HG03378 (cell line): Measurements from ENCODE around the gene ATG14.
"Not testable (repeated sequence)": the region's sequence is repeated elsewhere in the genome, so short reads cannot be mapped to it uniquely, and the experiment has no call there.

Source experiments
- ATAC-seq: cut with Tn5 transposase; IDR thresholded peaks from one replicate; pipeline ENCODE4 v1.9.1; 2021; ENCODE audit warnings: mild to moderate bottlenecking, moderate library complexity; ENCODE audit not compliant: unreplicated experiment

The ATG14 gene, protein sequence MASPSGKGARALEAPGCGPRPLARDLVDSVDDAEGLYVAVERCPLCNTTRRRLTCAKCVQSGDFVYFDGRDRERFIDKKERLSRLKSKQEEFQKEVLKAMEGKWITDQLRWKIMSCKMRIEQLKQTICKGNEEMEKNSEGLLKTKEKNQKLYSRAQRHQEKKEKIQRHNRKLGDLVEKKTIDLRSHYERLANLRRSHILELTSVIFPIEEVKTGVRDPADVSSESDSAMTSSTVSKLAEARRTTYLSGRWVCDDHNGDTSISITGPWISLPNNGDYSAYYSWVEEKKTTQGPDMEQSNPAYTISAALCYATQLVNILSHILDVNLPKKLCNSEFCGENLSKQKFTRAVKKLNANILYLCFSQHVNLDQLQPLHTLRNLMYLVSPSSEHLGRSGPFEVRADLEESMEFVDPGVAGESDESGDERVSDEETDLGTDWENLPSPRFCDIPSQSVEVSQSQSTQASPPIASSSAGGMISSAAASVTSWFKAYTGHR

GRCh38 chr14:55411426-55412389 lies at the start of gene ATG14:
TSS of gene ATG14 (minus strand) at chr14:55411830. CDS start at chr14:55411822, 8 bp downstream.
- ATAC-seq: peak; percentile 90

DNA sequence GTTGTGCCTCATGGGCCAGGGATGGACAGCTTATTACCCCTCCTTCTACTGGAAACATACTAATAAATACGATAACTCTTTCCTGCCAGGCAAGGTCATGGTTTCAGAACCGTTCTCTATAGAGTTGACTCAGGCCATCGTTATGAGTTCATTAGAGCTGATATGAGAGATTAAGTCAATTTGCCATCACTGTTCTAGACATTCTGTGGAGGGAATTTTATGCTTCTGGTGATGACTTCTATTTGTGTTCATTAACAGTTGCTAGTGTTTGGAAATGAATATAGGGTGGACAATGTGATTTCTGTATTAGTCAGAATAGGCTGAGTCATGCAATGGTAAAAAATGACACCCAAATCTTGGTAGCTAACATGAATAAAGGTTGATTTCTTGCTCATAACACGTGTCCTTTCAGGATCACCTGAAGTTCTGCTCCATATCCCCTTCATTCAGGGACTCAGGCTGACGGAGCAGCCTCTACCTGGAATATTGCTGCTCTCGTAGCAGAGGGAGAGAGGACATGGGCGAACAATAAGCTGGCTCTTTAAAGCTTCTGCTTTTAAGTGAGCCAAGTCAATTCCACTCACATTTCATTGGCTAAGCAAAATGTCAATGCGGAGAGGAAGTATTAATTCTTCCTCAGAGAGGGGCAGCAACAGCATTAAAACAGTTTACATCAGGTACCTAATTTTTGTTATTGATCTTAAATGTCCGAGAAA lies 47.3 kb upstream of the ATG14 start:
- ATAC-seq: peak; percentile 86

DNA sequence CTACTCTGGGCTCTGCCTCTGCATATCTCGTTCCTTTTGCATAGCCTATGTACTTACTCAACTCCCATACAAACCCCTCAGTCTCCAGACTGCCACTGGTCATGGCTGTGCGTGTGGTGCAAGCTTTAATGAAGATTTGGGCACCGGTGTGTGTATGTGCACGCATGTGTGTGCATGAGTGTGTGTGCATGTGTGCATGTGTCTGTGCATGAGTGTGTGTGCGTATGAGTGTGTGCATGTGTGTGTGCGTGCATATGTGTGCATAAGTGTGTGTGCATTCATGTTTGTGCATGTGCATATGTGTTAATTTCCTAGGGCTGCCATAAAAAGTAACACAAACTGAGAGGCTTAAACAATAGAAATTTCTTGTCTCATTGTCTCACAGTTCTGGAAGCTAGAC lies 45.9 kb upstream of the ATG14 start:
- no peak for ATAC-seq

- not testable (repeated sequence) for ATAC-seq
These were observed 44.8 kb upstream of the ATG14 start for GRCh38 chr14:55456411-55456810.

DNA sequence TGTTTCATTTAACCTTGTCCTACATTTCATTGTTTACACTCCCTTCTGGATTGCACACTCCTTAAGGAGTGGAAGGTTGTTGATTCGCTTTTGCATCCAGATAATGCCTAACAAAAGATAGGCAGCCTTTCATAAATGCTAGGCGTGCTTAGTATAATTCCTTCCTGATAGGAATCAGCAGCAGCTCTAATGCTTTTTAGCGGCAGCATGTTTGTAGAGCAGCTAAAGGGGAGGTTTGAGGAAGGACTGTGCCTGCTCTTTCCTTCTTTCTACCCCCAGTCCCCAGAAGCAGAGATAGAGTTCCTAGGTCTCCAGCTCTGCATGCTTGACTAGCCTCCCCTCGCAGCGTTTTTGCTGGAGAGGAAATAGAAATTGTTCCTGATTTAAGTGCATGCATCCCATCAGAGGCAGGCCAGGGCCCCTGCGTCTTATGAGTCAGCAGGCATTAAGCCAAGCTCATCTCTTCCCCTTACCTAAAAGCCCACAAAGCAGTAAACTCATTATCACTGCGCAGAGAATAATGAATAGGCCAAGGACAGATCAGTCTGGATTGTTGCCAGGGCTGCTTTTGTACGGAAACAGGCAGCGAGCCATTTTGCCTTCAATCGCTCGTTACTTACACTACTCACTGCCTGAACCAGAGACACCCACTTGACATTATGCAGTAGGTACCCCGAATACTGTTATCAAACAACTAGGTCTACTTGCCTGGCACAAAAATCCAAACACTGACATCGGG lies 42.8 kb upstream of the ATG14 start:
- ATAC-seq: no peak

DNA sequence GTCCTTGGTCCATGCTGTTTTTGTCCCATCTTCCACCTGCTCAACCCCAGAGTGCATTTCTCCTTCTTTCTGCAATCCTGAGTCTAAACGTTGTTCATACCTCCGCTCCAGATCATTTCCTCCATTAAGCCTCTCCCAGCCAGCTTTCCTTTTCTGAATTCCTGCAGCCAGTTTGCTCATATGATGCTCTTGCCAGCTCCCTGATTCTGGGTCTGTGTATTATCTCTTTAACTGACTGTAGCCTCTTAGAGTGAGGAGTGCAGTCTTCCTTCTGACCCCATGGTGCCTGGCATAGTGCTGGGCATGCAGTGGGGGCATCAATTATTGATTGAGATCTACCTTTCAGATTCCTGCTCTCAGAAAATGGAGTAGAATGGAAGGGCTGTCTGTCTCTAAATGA lies 40.3 kb upstream of the ATG14 start:
- ATAC-seq: no peak

DNA sequence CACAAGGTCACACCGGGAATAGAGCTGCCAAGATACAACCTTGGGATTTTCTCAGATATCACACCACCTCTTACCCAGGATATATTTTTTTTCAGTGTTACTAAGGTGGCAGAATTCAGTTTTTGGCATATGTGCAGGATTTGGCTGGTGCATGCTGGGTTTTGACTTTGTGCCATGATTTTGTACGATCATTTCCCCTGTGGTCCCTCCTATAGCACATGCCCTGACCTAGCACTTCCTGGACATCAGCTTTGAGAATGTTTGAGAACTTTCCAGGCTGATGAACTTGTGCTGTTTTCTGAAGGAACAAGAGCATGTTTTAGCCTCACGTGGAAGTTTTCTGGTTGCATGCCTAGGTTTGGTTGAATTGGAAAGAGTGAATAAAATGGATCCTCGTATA lies 39.8 kb upstream of the ATG14 start:
- ATAC-seq: no peak

- ATAC-seq: peak; percentile 54
These were observed 39.4 kb upstream of the ATG14 start for GRCh38 chr14:55450987-55451386.

GRCh38 chr14:55450539-55450938 lies 38.9 kb upstream of the ATG14 start:
- no peak for ATAC-seq

GRCh38 chr14:55450124-55450523 lies 38.5 kb upstream of the ATG14 start:
- ATAC-seq: no peak

DNA sequence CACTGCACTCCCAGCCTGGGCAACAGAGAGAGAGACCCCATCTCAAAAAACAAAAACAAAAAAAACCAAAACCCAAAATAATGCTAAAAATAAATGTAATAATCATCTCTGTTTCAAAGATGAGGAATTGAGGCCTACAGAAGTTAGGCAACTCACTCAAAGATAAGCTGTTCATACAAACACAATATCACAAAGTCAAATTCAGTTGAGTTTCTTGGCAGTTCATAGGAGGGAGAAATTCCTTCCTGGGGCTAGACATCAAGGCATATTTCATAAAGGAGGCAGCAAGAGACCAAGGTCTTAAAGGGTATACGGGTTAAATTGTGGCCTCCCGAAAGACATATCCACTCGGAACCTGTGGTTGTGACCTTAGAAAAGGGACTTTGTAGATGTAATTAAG lies 37.5 kb upstream of the ATG14 start:
- no peak for ATAC-seq

DNA sequence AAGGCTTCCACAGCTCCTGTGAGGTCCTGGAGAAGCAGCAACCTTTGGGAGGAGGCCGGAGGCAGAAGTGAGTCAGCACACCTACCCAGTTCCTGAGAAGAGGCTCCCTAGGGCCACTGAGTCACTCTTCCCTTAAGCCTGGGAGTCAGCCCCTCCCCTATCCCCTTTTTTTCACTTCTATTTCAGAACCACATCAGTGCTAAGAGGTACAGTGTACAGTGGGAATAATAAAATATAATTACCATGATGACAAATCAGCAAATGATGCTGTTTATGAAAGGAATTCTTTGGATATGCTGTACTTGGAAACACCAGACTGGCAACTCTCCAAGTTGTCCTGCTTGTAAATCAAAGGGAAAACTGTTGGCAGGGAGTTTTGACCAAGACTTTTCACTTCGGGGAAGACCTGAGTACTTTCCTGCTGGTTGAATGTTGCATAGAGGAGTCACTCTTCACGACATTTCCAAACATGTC lies 36.5 kb upstream of the ATG14 start:
- ATAC-seq: no peak

DNA sequence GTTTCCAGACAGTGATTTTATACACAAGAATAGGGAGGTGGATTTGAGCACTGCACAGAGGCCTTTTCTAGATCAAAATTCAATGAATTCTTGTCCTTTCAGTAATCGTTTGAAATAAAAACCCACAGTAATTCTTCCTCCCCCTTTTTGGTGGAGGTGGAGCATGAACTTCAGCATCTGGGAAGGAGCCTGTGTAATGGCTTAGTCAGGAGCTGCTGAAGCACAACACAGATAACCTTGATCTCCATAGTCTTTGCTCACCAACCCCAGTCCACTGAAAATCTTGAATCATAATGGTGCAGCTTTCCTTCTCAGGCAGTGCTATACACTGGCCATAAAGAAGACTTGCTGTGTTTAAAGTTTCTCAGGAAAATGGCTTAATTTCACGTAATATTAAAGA lies 35.2 kb upstream of the ATG14 start:
- no peak for ATAC-seq

DNA sequence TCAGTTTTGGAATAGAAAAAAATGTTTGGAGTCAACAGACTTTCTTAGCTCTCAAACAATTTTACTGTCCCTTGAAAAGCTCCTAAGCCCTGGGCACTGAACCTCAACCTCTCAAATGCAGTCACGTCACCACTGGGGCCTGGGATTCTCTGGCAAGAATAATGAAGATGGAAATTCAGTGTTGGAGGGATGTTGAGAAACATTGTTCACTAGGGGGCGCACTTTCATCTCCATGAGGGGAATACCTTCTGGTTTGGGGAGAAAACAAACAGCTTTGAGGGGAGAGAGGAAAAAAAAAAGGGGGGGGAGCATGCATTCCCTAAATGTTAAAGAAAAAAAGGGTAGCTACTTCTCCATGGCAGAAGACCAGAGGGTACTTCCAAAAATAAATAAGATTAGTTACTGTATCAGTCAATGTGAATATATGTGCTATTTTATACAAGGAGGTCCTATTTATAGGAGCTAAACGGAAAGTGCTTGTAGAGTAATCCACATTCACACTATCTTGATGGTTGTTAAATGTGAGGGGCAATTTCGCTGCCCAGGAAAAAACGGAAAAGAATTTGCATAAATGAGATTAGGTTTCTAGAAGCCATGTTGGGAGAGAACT lies 34.6 kb upstream of the ATG14 start:
- no peak for ATAC-seq

DNA sequence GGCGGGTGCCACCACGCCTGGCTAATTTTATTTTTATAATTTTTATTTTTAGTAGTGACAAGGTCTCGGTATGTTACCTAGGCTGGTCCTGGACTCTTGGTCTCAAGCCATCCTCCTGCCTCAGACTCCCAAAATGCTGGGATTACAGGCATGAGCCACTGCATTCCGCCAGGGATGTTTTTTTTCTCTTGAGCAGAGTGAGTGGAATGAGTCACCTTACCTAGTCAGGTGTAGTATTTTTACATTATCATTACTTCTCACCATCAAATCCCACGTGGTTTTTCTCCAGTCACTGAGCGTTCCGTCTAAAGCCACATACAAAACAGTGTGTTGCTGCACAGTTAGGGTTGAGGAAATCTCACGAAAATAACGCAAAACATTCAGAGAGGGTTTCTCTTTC lies 29.7 kb upstream of the ATG14 start:
- ATAC-seq: no peak

DNA sequence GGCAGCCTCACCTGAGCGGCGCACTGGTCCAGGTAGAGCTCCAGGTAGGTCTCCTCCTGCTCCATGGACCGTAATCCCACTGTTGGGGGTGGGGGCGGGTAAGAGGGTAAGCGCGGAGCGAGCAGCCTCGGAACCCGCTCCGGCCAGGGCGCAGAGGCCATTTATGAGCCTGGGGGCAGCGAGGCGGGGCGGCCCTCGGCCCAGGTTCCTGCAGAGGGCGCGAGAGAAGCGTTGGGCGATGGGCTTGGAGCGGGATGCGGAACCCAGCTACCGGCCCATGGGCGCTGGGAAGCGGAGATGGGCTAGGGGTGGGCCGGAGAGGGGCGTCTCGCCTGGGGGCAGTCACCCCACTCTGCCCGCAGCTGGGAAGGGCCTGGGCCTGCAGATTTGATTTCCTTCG lies 28.8 kb upstream of the ATG14 start, which contains the start of gene TBPL2:
Gene TBPL2, minus strand, starts transcription at position 232 of the 400 bp plus-strand sequence. Its CDS starts 167 bp downstream, at position 65.
- ATAC-seq: no peak

DNA sequence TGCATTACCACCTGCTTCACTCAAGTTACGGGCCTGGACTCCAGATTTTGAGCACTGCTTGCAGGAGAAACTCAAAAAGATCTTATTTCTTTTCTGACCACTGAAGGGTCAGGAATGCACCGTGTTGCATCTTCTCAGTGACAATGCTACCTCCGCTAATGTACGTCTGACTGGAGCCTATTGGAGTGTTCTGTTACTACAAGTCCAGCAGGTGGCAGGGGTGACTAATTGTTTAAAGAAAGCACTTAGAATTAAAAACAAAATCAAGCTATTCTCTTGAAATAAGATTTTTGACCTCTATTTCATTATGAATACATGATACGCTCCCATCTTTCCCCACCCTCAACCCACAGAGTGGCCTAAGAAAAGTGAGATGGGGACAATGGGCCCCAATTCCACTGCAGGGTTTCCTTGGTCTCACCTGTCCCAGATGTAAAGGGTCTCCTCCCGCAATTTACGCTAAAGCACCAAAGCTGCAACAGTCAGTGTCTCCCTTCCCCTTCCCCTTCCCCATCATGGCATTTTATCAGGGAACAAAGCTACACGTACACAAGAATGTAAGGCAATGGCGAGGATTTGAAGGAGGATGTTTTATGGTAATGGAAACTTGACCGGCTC lies 26.5 kb upstream of the ATG14 start:
- ATAC-seq: no peak

DNA sequence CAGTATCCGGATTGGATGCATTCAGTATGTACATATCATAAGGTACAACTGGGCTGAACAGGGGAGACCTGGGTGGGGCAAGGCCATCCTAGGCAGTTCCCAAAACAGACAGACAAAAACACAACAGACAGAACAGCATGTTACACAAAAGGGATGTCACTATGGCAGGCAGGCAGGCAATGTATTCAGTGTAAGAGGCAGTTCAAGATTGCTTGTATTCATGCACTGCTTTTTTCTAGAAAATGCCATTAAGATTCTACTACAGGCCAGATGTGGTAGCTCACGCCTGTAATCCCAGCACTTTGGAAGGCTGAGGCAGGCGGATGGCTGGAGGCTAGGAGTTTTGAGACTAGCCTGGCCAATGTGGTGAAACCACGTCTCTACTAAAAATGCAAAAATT lies 25.3 kb upstream of the ATG14 start:
- ATAC-seq: no peak

GRCh38 chr14:55436519-55436918 lies 24.9 kb upstream of the ATG14 start:
- no peak for ATAC-seq
